AG04450 (cell line): ENCODE results near the gene PRPF38A. TPM values are rescaled to one million over a fixed set of nuclear protein-coding genes. Genes with fewer than 3 reads are reported as not detected.
"Not testable (repeated sequence)": the region's sequence is repeated elsewhere in the genome, so short reads cannot be mapped to it uniquely, and the experiment has no call there.

Experiments used
- CTCF ChIA-PET: fragments of 300-600, 350-600 bp; formaldehyde crosslinking; extraction: SDS; loops from one replicate; lab custom pipeline; 2022; ENCODE audit warnings: antibody characterized with exemption, inconsistent platforms; lab: Charles Lee
- POLR2A ChIA-PET: fragments of 350-600 bp; formaldehyde crosslinking; extraction: SDS; loops from one replicate; lab custom pipeline; 2021; ENCODE audit warnings: antibody characterized with exemption, inconsistent platforms; lab: Yijun Ruan, JAX
- DNase-seq: peaks from one replicate; pipeline ENCODE4 v3.0.0-alpha.2; 2011; ENCODE audit warnings: low read depth, low spot score
- H3K27ac ChIP-seq: one replicate; pipeline ENCODE4 v1.5.1; 2012; ENCODE audit warnings: low read depth, low read length, control low read depth
- H3K27me3 ChIP-seq: one replicate; pipeline ENCODE4 v1.6.0; 2012; ENCODE audit warnings: low read length; ENCODE audit not compliant: control insufficient read depth, insufficient read depth
- H3K4me3 ChIP-seq: 2 replicates; pipeline ENCODE4 v1.5.1; 2011; ENCODE audit warnings: mild to moderate bottlenecking, low read depth, low read length, control low read depth
- H3K9me3 ChIP-seq: 2 replicates; pipeline ENCODE4 v1.5.1; 2012; ENCODE audit warnings: low read length; ENCODE audit not compliant: control insufficient read depth, insufficient read depth
- polyA plus RNA-seq: library from polyadenylated mRNA; depleted of rRNA; stranded (reverse); fragments of >200 nt; gene quantifications from 2 replicates; pipeline ENCODE4 v1.2.3, GENCODE V29; 2011
- TF ChIP-seq, protein P1 (sequence below): IDR thresholded peaks from 2 replicates; pipeline ENCODE4 v1.5.1; 2011; ENCODE audit warnings: low read depth, low read length, control low read depth, inconsistent platforms

Gene PRPF38A
- polyA plus RNA-seq, 1 experiment, result 26.7 TPM

DNA sequence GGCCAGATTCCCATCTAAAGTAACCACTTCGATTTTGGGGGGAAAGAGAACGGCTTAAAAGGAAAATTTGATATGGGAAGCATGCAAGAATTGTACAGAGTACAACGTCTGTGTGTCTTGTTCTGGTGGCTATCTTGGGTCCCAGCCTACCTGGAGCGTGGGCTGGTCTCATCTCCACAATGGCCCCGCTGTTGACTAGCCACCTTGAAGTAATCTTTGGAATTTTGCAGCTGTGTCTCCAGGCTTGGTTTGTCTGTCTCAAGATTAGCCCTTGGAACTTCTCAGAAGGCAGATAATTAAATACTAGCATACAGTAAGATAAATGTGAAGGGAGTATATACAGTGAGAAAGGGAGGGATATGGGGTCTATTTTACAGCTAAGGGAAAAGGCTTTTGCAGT, 37.1 kb upstream of the PRPF38A start:
- ChIA-PET CTCF (interaction anchor here (1.4 kb wide), 1 partner anchor 319 kb away, joined by 6 read pairs; no protein-coding TSS in a partner anchor), POLR2A (interaction anchor here (1.1 kb wide), 1 partner anchor 37 kb away, joined by 3 read pairs; the partner anchor contains the start of gene PRPF38A)
- Histone ChIP-seq H3K27me3 (no peaks in the 10 kb centered on the region), H3K27ac (no peak overlapping the region), H3K9me3 (no peaks in the 10 kb centered on the region; the same call in 1 of the 2 replicates), H3K4me3 (no peak overlapping the region)
- TF ChIP-seq, protein P1, sequence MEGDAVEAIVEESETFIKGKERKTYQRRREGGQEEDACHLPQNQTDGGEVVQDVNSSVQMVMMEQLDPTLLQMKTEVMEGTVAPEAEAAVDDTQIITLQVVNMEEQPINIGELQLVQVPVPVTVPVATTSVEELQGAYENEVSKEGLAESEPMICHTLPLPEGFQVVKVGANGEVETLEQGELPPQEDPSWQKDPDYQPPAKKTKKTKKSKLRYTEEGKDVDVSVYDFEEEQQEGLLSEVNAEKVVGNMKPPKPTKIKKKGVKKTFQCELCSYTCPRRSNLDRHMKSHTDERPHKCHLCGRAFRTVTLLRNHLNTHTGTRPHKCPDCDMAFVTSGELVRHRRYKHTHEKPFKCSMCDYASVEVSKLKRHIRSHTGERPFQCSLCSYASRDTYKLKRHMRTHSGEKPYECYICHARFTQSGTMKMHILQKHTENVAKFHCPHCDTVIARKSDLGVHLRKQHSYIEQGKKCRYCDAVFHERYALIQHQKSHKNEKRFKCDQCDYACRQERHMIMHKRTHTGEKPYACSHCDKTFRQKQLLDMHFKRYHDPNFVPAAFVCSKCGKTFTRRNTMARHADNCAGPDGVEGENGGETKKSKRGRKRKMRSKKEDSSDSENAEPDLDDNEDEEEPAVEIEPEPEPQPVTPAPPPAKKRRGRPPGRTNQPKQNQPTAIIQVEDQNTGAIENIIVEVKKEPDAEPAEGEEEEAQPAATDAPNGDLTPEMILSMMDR, result no peak
- no peak for DNase-seq

DNA sequence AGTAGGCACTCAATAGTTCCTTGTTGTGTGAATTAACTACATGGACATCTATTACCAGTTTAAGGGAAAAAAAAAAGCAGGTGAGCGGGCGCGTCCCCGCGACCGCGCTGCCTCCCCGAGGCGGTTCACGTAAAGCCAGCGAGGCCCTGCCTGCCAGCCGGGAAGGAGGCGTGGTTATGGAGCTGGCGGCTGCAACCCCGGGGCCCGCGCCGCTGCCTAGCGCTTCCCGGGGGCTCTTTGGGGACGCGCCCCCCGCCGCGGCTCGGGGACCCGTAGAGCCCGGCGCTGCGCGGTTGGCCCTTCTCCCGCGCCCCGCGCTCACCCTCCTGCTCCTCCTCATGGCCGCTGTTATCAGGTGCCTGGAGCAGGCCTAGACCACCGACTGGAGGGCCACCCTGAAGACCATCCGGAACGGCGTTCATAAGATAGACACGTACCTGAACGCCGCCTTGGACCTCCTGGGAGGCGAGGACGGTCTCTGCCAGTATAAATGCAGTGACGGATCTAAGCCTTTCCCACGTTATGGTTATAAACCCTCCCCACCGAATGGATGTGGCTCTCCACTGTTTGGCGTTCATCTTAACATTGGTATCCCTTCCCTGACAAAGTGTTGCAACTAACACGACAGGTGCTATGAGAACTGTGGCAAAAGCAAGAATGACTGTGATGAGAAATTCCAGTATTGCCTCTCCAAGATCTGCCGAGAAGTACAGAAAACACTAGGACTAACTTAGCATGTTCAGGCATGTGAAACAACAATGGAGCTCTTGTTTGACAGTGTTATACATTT, 35.8 kb upstream of the PRPF38A start:
- Histone ChIP-seq H3K27me3 (no peaks in the 10 kb centered on the region), H3K27ac (no peak overlapping the region), H3K4me3 (peak overlapping the region; percentile 41), H3K9me3 (no peaks in the 10 kb centered on the region; the same call in 1 of the 2 replicates)
- ChIA-PET CTCF (interaction anchor here (0.6 to 1.0 kb wide), 3 partner anchors 20 to 1668 kb away, joined by 3 read pairs; no protein-coding TSS in a partner anchor), POLR2A (interaction anchor here (0.7 to 1.1 kb wide), 2 partner anchors 36 to 516 kb away, joined by 3 read pairs; partner anchors contain the start of gene PRPF38A)
- TF ChIP-seq, protein P1, result peak; percentile 34
- no peak for DNase-seq

DNA sequence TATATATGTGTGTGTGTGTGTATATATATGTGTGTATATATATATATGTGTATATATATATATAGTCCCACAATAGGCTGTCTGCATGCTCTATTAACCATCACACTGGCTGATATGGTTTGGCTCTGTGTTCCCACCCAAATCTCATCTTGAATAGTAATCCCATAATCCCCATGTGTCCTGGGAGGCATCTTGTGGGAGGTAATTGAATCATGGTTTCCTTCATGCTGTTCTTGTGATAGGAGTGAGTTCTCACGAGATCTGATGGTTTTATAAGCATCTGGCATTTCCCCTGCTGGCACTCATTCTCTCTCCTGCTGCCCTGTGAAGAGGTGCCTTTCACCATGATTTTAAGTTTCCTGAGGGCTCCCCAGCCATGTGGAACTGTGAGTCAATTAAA, 34.6 kb upstream of the PRPF38A start:
- POLR2A ChIA-PET, H3K4me3 ChIP-seq, CTCF ChIA-PET, H3K9me3 ChIP-seq, H3K27me3 ChIP-seq, DNase-seq, H3K27ac ChIP-seq: not testable (repeated sequence)

GRCh38 chr1:52385376-52385775, 19.0 kb upstream of the PRPF38A start:
- ChIA-PET CTCF (no interaction called here), POLR2A (no interaction called here)
- H3K9me3 ChIP-seq, result no peaks in the 10 kb centered on the region
- DNase-seq, result no peak
- no peaks in the 10 kb centered on the region for H3K27me3 ChIP-seq
- no peak overlapping the region for H3K4me3 ChIP-seq
- TF ChIP-seq, protein P1, result no peak
- H3K27ac ChIP-seq, result no peak overlapping the region

GRCh38 chr1:52386458-52386857, 17.9 kb upstream of the PRPF38A start:
- no peaks in the 10 kb centered on the region for H3K27me3 ChIP-seq
- ChIA-PET CTCF (no interaction called here), POLR2A (no interaction called here)
- no peak for DNase-seq
- TF ChIP-seq, protein P1, result no peak
- no peak overlapping the region for H3K4me3 ChIP-seq
- H3K9me3 ChIP-seq, result no peaks in the 10 kb centered on the region
- no peak overlapping the region for H3K27ac ChIP-seq
